IMR-90 (cell line): ENCODE results near the gene DIRAS2. TPM values are rescaled to one million over a fixed set of nuclear protein-coding genes. Genes with fewer than 3 reads are reported as not detected.

Experiments
- ATAC-seq: fragments of 200-7000 bp; cut with Tn5 transposase; 2 replicates; pipeline ENCODE4 v1.9.1; 2020; ENCODE audit warnings: low read depth, mild to moderate bottlenecking, moderate library complexity
- BruUV-seq: library from RNA; stranded (reverse); fragments of 400-500 nt; replicated peaks from 2 replicates; lab custom pipeline; 2021; lab: Mats Ljungman, UMichigan
- CTCF ChIA-PET: fragments of 300-600 bp; formaldehyde crosslinking; extraction: SDS; loops from one replicate; lab custom pipeline; 2021; ENCODE audit warnings: antibody characterized with exemption; lab: Yijun Ruan, JAX
- POLR2A ChIA-PET: fragments of 300-600 bp; sonication (Branson Sonifier 250); formaldehyde crosslinking; loops from one replicate; lab custom pipeline; 2022; ENCODE audit warnings: antibody characterized with exemption; ENCODE audit not compliant: unreplicated experiment; lab: Charles Lee
- DNase-seq: peaks from one replicate; pipeline ENCODE4 v3.0.0; 2013
- H2AFZ ChIP-seq: replicated peaks from 2 replicates; pipeline ENCODE3; 2013; ENCODE audit warnings: low read length, mild to moderate bottlenecking; ENCODE audit not compliant: poor library complexity
- H2AK5ac ChIP-seq: 2 replicates; pipeline ENCODE4 v1.6.1; 2013; ENCODE audit warnings: low read depth, low read length, inconsistent platforms
- H2AK9ac ChIP-seq: replicated peaks from 2 replicates; pipeline ENCODE3; 2013; ENCODE audit warnings: mild to moderate bottlenecking, low read depth, low read length, moderate library complexity; ENCODE audit not compliant: poor library complexity
- H2BK120ac ChIP-seq: 2 replicates; pipeline ENCODE4 v1.6.1; 2013; ENCODE audit warnings: low read depth, low read length, inconsistent platforms
- H2BK15ac ChIP-seq: 3 replicates; pipeline ENCODE4 v1.6.1; 2013; ENCODE audit warnings: low read depth, low read length, inconsistent platforms
- H2BK20ac ChIP-seq: 2 replicates; pipeline ENCODE4 v1.6.1; 2013; ENCODE audit warnings: low read depth, mild to moderate bottlenecking, inconsistent platforms, low read length, moderate library complexity
- H2BK5ac ChIP-seq: 2 replicates; pipeline ENCODE4 v1.6.1; 2013; ENCODE audit warnings: mild to moderate bottlenecking, low read depth, low read length, inconsistent platforms; ENCODE audit not compliant: poor library complexity, severe bottlenecking
- H3K14ac ChIP-seq: replicated peaks from 2 replicates; pipeline ENCODE4 v1.6.1; 2013; ENCODE audit warnings: low read depth, low read length, inconsistent platforms
- H3K18ac ChIP-seq: 2 replicates; pipeline ENCODE4 v1.6.1; 2013; ENCODE audit warnings: low read depth, low read length, control low read depth
- H3K23ac ChIP-seq: 2 replicates; pipeline ENCODE4 v1.6.1; 2013; ENCODE audit warnings: low read depth, low read length, inconsistent platforms
- H3K27ac ChIP-seq: 2 replicates; pipeline ENCODE4 v1.5.1; 2013; ENCODE audit warnings: mild to moderate bottlenecking, control low read depth, low read length; ENCODE audit not compliant: insufficient read depth
- H3K27me3 ChIP-seq: 2 replicates; pipeline ENCODE4 v1.6.1; 2013; ENCODE audit warnings: low read length; ENCODE audit not compliant: control insufficient read depth, insufficient read depth
- H3K36me3 ChIP-seq: 2 replicates; pipeline ENCODE4 v1.6.1; 2013; ENCODE audit warnings: low read length, mixed read lengths; ENCODE audit not compliant: control insufficient read depth, insufficient read depth
- H3K4ac ChIP-seq: 2 replicates; pipeline ENCODE4 v1.6.1; 2013; ENCODE audit warnings: low read depth, low read length, inconsistent platforms
- H3K4me1 ChIP-seq: 2 replicates; pipeline ENCODE4 v1.6.1; 2013; ENCODE audit warnings: low read length, mixed read lengths; ENCODE audit not compliant: control insufficient read depth, insufficient read depth
- H3K4me2 ChIP-seq: 2 replicates; pipeline ENCODE4 v1.6.1; 2013; ENCODE audit warnings: low read depth, mild to moderate bottlenecking, control low read depth, low read length, moderate library complexity
- H3K4me3 ChIP-seq: 2 replicates; pipeline ENCODE4 v1.5.1; 2013; ENCODE audit warnings: low read depth, mild to moderate bottlenecking, control low read depth, low read length, moderate library complexity; ENCODE audit not compliant: insufficient read depth
- H3K56ac ChIP-seq: 2 replicates; pipeline ENCODE4 v1.6.1; 2013; ENCODE audit warnings: low read length, inconsistent platforms; ENCODE audit not compliant: insufficient read depth; ENCODE audit errors: extremely low read depth
- H3K79me1 ChIP-seq, 2 experiments: 2 replicates each; pipeline ENCODE4 v1.6.1; 2013; ENCODE audit warnings: low read length in 2 of 2, inconsistent platforms in 1 of 2, low read depth in 1 of 2
- H3K9ac ChIP-seq: 2 replicates; pipeline ENCODE4 v1.6.1; 2013; ENCODE audit warnings: low read depth, low read length, control low read depth
- H3K9me1 ChIP-seq: 2 replicates; pipeline ENCODE4 v1.6.1; 2013; ENCODE audit warnings: low read length, inconsistent platforms; ENCODE audit not compliant: insufficient read depth
- H3K9me3 ChIP-seq: 2 replicates; pipeline ENCODE4 v1.6.1; 2013; ENCODE audit warnings: low read length; ENCODE audit not compliant: control insufficient read depth, insufficient read depth
- H4K20me1 ChIP-seq: 2 replicates; pipeline ENCODE4 v1.6.1; 2013; ENCODE audit warnings: low read length, inconsistent platforms; ENCODE audit not compliant: insufficient read depth
- H4K5ac ChIP-seq: 2 replicates; pipeline ENCODE4 v1.6.1; 2013; ENCODE audit warnings: mild to moderate bottlenecking, low read depth, low read length, control low read depth
- H4K8ac ChIP-seq, 2 experiments: 2 replicates each; pipeline ENCODE4 v1.6.1; 2013; ENCODE audit warnings: low read depth in 2 of 2, low read length in 2 of 2, control low read depth in 1 of 2, inconsistent platforms in 1 of 2
- H4K91ac ChIP-seq: 2 replicates; pipeline ENCODE4 v1.6.1; 2013; ENCODE audit warnings: low read depth, low read length, inconsistent platforms; ENCODE audit not compliant: insufficient read depth
- BHLHE40 ChIP-seq: fragments of 150-350 bp; IDR thresholded peaks from 2 replicates; pipeline ENCODE4 v1.6.1; 2016; ENCODE audit warnings: mild to moderate bottlenecking, low read depth, low read length
- CHD1 ChIP-seq: IDR thresholded peaks from 2 replicates; pipeline ENCODE4 v1.6.1; 2012; ENCODE audit warnings: low read depth, low read length, improper control_type of control experiment
- CTCF ChIP-seq: conservative IDR thresholded peaks from 2 replicates; pipeline ENCODE4 v1.5.1; 2012; ENCODE audit warnings: mild to moderate bottlenecking, low read depth, low read length, improper control_type of control experiment
- ELK1 ChIP-seq: fragments of 150-350 bp; IDR thresholded peaks from 2 replicates; pipeline ENCODE4 v1.6.1; 2016; ENCODE audit warnings: low read depth, mild to moderate bottlenecking, low read length, moderate library complexity, borderline replicate concordance
- FOS ChIP-seq: fragments of 150-350 bp; IDR thresholded peaks from 2 replicates; pipeline ENCODE4 v1.6.1; 2016; ENCODE audit warnings: low read depth, low read length
- MAFK ChIP-seq: IDR thresholded peaks from 2 replicates; pipeline ENCODE4 v1.6.1; 2012; ENCODE audit warnings: low read depth, low read length, improper control_type of control experiment
- MAZ ChIP-seq: IDR thresholded peaks from 2 replicates; pipeline ENCODE4 v1.6.1; 2012; ENCODE audit warnings: low read depth, mild to moderate bottlenecking, low read length, improper control_type of control experiment, moderate library complexity, borderline replicate concordance
- NFE2L2 ChIP-seq: fragments of 150-350 bp; IDR thresholded peaks from 2 replicates; pipeline ENCODE4 v1.6.1; 2016; ENCODE audit warnings: low read depth, mild to moderate bottlenecking, low read length
- POLR2A ChIP-seq: IDR thresholded peaks from 2 replicates; pipeline ENCODE4 v1.6.1; 2012; ENCODE audit warnings: mild to moderate bottlenecking, low read depth, low read length
- RAD21 ChIP-seq: IDR thresholded peaks from 2 replicates; pipeline ENCODE4 v1.6.1; 2012; ENCODE audit warnings: low read length, improper control_type of control experiment
- RCOR1 ChIP-seq: IDR thresholded peaks from 2 replicates; pipeline ENCODE4 v1.6.1; 2012; ENCODE audit warnings: mild to moderate bottlenecking, low read length, improper control_type of control experiment; ENCODE audit not compliant: insufficient replicate concordance
- RFX5 ChIP-seq: IDR thresholded peaks from 2 replicates; pipeline ENCODE4 v1.8.0; 2012; ENCODE audit warnings: low read depth, mild to moderate bottlenecking, low read length, moderate library complexity
- SMC3 ChIP-seq: fragments of 150-350 bp; IDR thresholded peaks from 2 replicates; pipeline ENCODE4 v1.6.1; 2016; ENCODE audit warnings: low read depth, mild to moderate bottlenecking, antibody characterized with exemption, low read length, moderate library complexity
- USF2 ChIP-seq: fragments of 150-350 bp; IDR thresholded peaks from 2 replicates; pipeline ENCODE4 v1.6.1; 2017; ENCODE audit warnings: mild to moderate bottlenecking, antibody characterized with exemption, low read length, low read depth
- WGBS, 2 experiments: methylation state at CpG; one replicate each; pipeline versions ENCODE4 v1.1.5 to v1.1.7; 2013; ENCODE audit warnings: missing lambda C conversion rate in 2 of 2; ENCODE audit not compliant: insufficient read length in 1 of 2; ENCODE audit errors: extremely low coverage in 2 of 2; 5-methylcytosine and 5-hydroxymethylcytosine counted together
- dilution Hi-C: fragments of 300-500 bp; cut with HindIII; formaldehyde crosslinking; loops from one replicate; pipeline ENCODE4 v1.14.3; 2018; ENCODE audit warnings: low sequenced_read_pairs; ENCODE audit not compliant: unreplicated experiment
- in situ Hi-C: fragments of 300-500 bp; cut with MboI; formaldehyde crosslinking; loops from 3 replicates; pipeline ENCODE4 v1.14.3; 2019; ENCODE audit warnings: low sequenced_read_pairs, inconsistent platforms, mixed read lengths
- intact Hi-C: fragments of 100-400 bp; cut with micrococcal nuclease; formaldehyde crosslinking; loops from 2 replicates; pipeline ENCODE4 v1.10.0; 2022
- polyA plus RNA-seq, 3 experiments: library from polyadenylated mRNA; depleted of rRNA; stranded (reverse); fragments of >200 nt; gene quantifications; 2 replicates each; pipeline ENCODE4 v1.2.3, GENCODE V29; 2012; ENCODE audit warnings: low replicate concordance in 1 of 3
- total RNA-seq: library from RNA; depleted of rRNA; stranded (reverse); fragments of >200 nt; gene quantifications from 2 replicates; pipeline ENCODE4 v1.2.3, GENCODE V29; 2012

DIRAS2 gene
- total and polyA plus RNA-seq, 2 of the 4 experiments (the other 2 are of a cell fraction), result not detected

GRCh38 chr9:90629991-90630390, 12.6 kb downstream of the DIRAS2 start:
- WGBS, 2 experiments, result no CpG with 5 or more reads among the region's 3 CpGs
- Histone ChIP-seq H2BK120ac (no peak overlapping the region), H3K18ac (no peak overlapping the region), H3K23ac (no peak overlapping the region), H2AK9ac (no peak overlapping the region), H2BK5ac (no peak overlapping the region), H3K56ac (no peak overlapping the region), H3K27ac (no peak overlapping the region), H3K79me1 (no peaks in the 10 kb centered on the region), H3K27me3 (no peaks in the 10 kb centered on the region), H3K14ac (no peak overlapping the region), H4K8ac (no peak overlapping the region), H2BK15ac (no peak overlapping the region), H4K5ac (no peak overlapping the region), H3K4me2 (no peak overlapping the region), H4K91ac (no peak overlapping the region), H3K4me3 (no peak overlapping the region), H4K20me1 (no peaks in the 10 kb centered on the region), H3K9ac (no peak overlapping the region), H3K36me3 (no peaks in the 10 kb centered on the region), H3K4me1 (no peaks in the 10 kb centered on the region), H3K9me3 (no peaks in the 10 kb centered on the region), H2AK5ac (no peak overlapping the region), H2BK20ac (no peak overlapping the region), H3K4ac (no peak overlapping the region), H3K9me1 (no peaks in the 10 kb centered on the region), H2AFZ (no peak overlapping the region)
- in situ Hi-C loops, result no loop called here
- DNase-seq (no peak), ATAC-seq (no peak)
- ChIA-PET POLR2A (no interaction called here), CTCF (no interaction called here)
- no TSS peak for BruUV-seq
- dilution Hi-C loops, result no loop called here
- TF ChIP-seq RAD21 (no peak), BHLHE40 (no peak), USF2 (no peak), FOS (no peak), ELK1 (no peak), SMC3 (no peak), CHD1 (no peak), CTCF (no peak), MAZ (no peak), RFX5 (no peak), NFE2L2 (no peak), RCOR1 (no peak), POLR2A (no peak), MAFK (no peak)
- intact Hi-C loops, result no loop called here
